GM12878 (cell line): ENCODE data around the gene PXDC1. TPM values are rescaled to one million over a fixed set of nuclear protein-coding genes. Genes with fewer than 3 reads are reported as not detected.

Source experiments
- ATAC-seq: fragments of 200-7000 bp; cut with Tn5 transposase; 3 replicates; pipeline ENCODE4 v1.9.1; 2020; ENCODE audit warnings: mild to moderate bottlenecking, moderate library complexity
- BruUV-seq: library from RNA; stranded (reverse); fragments of 400-500 nt; replicated peaks from 2 replicates; lab custom pipeline; 2021; lab: Mats Ljungman, UMichigan
- CTCF ChIA-PET: fragments of 300-600 bp; sonication (Branson Sonifier 250); formaldehyde crosslinking; extraction: SDS; loops from one replicate; lab custom pipeline; 2021; ENCODE audit warnings: inconsistent platforms; lab: Yijun Ruan, JAX
- POLR2A ChIA-PET: fragments of 350-600 bp; formaldehyde crosslinking; extraction: SDS; loops from one replicate; lab custom pipeline; 2021; ENCODE audit warnings: inconsistent platforms; lab: Charles Lee
- RAD21 ChIA-PET: fragments of 300-600 bp; sonication (Branson Sonifier 250); formaldehyde crosslinking; loops from one replicate; lab custom pipeline; 2023; ENCODE audit warnings: antibody characterized with exemption; ENCODE audit not compliant: unreplicated experiment; lab: Charles Lee
- SMC1A ChIA-PET: fragments of 300-600 bp; sonication (Branson Sonifier 250); formaldehyde crosslinking; loops from one replicate; lab custom pipeline; 2023; ENCODE audit not compliant: unreplicated experiment, uncharacterized antibody; lab: Charles Lee
- DNase-seq: peaks from one replicate; pipeline ENCODE4 v3.0.0-alpha.2; 2011; ENCODE audit warnings: low read depth, low spot score
- FAIRE-seq: peaks from 3 replicates; lab custom pipeline; 2011; peaks lifted over from hg19 to GRCh38; lab: Jason Lieb, UNC
- H2AFZ ChIP-seq: 2 replicates; pipeline ENCODE4 v1.6.0; 2011; ENCODE audit warnings: low read depth, low read length, control low read depth; ENCODE audit not compliant: control insufficient read depth
- H3K27ac ChIP-seq: 2 replicates; pipeline ENCODE4 v1.5.1; 2011; ENCODE audit warnings: control low read depth; ENCODE audit not compliant: control insufficient read depth, insufficient read depth
- H3K27me3 ChIP-seq, 2 experiments: replicated peaks in 1 of 2; 2 replicates each; pipeline versions ENCODE4 v1.6.0 to v1.6.1; 2011; ENCODE audit warnings: low read length in 1 of 2; ENCODE audit not compliant: control insufficient read depth in 2 of 2, insufficient read depth in 2 of 2
- H3K36me3 ChIP-seq, 2 experiments: 2 replicates each; pipeline ENCODE4 v1.5.1; 2011; ENCODE audit warnings: low read length in 1 of 2; ENCODE audit not compliant: control insufficient read depth in 2 of 2, insufficient read depth in 2 of 2
- H3K4me1 ChIP-seq: 2 replicates; pipeline ENCODE4 v1.6.1; 2011; ENCODE audit warnings: mild to moderate bottlenecking, low read length, moderate library complexity, mixed read lengths; ENCODE audit not compliant: control insufficient read depth, insufficient read depth
- H3K4me2 ChIP-seq: 2 replicates; pipeline ENCODE4 v1.6.0; 2011; ENCODE audit warnings: control low read depth; ENCODE audit not compliant: control insufficient read depth, insufficient read depth
- H3K4me3 ChIP-seq: fragments of 200-600 bp; sonication (generic); 2 replicates; pipeline ENCODE4 v1.5.1; 2016
- H3K79me2 ChIP-seq: 2 replicates; pipeline ENCODE4 v1.6.0; 2011; ENCODE audit warnings: low read length; ENCODE audit not compliant: control insufficient read depth, insufficient read depth
- H3K9ac ChIP-seq: 2 replicates; pipeline ENCODE4 v1.8.0; 2011; ENCODE audit warnings: low read length, control low read depth, mixed read lengths; ENCODE audit not compliant: control insufficient read depth, insufficient read depth
- H3K9me3 ChIP-seq: replicated peaks from 3 replicates; pipeline ENCODE4 v1.5.1; 2011; ENCODE audit warnings: mild to moderate bottlenecking, low read length; ENCODE audit not compliant: control insufficient read depth, insufficient read depth
- H4K20me1 ChIP-seq: 2 replicates; pipeline ENCODE4 v1.6.0; 2011; ENCODE audit not compliant: control insufficient read depth, insufficient read depth
- CBFB ChIP-seq: IDR thresholded peaks from 2 replicates; pipeline ENCODE4 v1.6.1; 2016; ENCODE audit warnings: antibody characterized with exemption, low read depth
- CREM ChIP-seq: IDR thresholded peaks from 2 replicates; pipeline ENCODE4 v1.6.1; 2014; ENCODE audit warnings: antibody characterized with exemption, low read depth
- KAT2A ChIP-seq: conservative IDR thresholded peaks from 2 replicates; pipeline ENCODE4 v1.6.1; 2011; ENCODE audit warnings: low read depth, low read length; ENCODE audit not compliant: control insufficient read depth
- MEF2A ChIP-seq: IDR thresholded peaks from 2 replicates; pipeline ENCODE4 v1.6.1; 2011; ENCODE audit warnings: low read depth, mild to moderate bottlenecking, low read length, moderate library complexity; ENCODE audit not compliant: insufficient read depth
- POLR2A ChIP-seq: IDR thresholded peaks from 2 replicates; pipeline ENCODE4 v1.6.1; 2011; ENCODE audit warnings: low read depth, mild to moderate bottlenecking, low read length
- POLR2AphosphoS2 ChIP-seq: IDR thresholded peaks from 2 replicates; pipeline ENCODE4 v1.6.1; 2011; ENCODE audit warnings: low read depth, mild to moderate bottlenecking, low read length, improper control_type of control experiment, moderate library complexity
- RBBP5 ChIP-seq: fragments of 200-600 bp; sonication (generic); conservative IDR thresholded peaks from 2 replicates; pipeline ENCODE4 v1.6.1; 2016
- WGBS: methylation state at CpG from one replicate; pipeline ENCODE4 v1.1.6; 2016; ENCODE audit warnings: low lambda C conversion rate; ENCODE audit not compliant: insufficient replicate concordance, insufficient coverage; ENCODE audit errors: missing lambda C conversion rate; 5-methylcytosine and 5-hydroxymethylcytosine counted together
- in situ Hi-C: fragments of 300-500 bp; cut with MboI; formaldehyde crosslinking; loops from 9 replicates; pipeline ENCODE4 v1.14.3; 2018; ENCODE audit warnings: mixed read lengths
- intact Hi-C: fragments of 100-400 bp; cut with micrococcal nuclease; formaldehyde crosslinking; loops from one replicate; pipeline ENCODE4 v1.14.2; 2022; ENCODE audit not compliant: unreplicated experiment
- polyA plus RNA-seq, 11 experiments: library from polyadenylated mRNA; depleted of rRNA in 4 of 11; unstranded in 6 of 11; stranded (reverse) in 5 of 11; fragments of >200 nt; fragmentation: Nextera tagmentation in 4 of 11; fragmentation: Illumina TruSeq in 1 of 11; extraction: Ambion mirVana in 4 of 11; extraction: Trizol in 1 of 11; gene quantifications; 1 replicate in 1 of 11; 2 replicates in 10 of 11; pipeline versions ENCODE4 v1.2.1 to v1.2.3, GENCODE V29; 2011 to 2016; ENCODE audit warnings: inconsistent platforms in 2 of 11, missing spikeins in 2 of 11, low read depth in 1 of 11
- total RNA-seq, 4 experiments: library from RNA; depleted of rRNA in 3 of 4; stranded (reverse); fragments of >200 nt in 3 of 4; fragmentation: Illumina TruSeq in 1 of 4; extraction: Trizol in 1 of 4; gene quantifications; 2 replicates each; pipeline versions ENCODE4 v1.2.1 to v1.2.3, GENCODE V29; 2013 to 2021
- TF ChIP-seq, protein P1 (sequence below): fragments of 450-650 bp; formaldehyde crosslinking; IDR thresholded peaks from 2 replicates; pipeline ENCODE4 v1.4.0; 2020; ENCODE audit warnings: mild to moderate bottlenecking, moderate library complexity
- TF ChIP-seq, protein P2 (sequence below): IDR thresholded peaks from 2 replicates; pipeline ENCODE4 v1.6.1; 2011; ENCODE audit warnings: borderline replicate concordance, low read depth, mild to moderate bottlenecking, moderate library complexity, mixed read lengths, low read length; ENCODE audit not compliant: insufficient read depth; ENCODE audit errors: extremely low read length
- TF ChIP-seq, protein P3 (sequence below): fragments of 450-650 bp; formaldehyde crosslinking; IDR thresholded peaks from 2 replicates; pipeline ENCODE4 v1.4.0; 2022; ENCODE audit warnings: mild to moderate bottlenecking, moderate library complexity

PXDC1 gene
- total and polyA plus RNA-seq, 10 of the 15 experiments (the other 5 are each of a cell fraction or from before 2014, with no cell fraction given) = 0.03 to 0.72 (median 0.32) TPM; not detected in 2

DNA sequence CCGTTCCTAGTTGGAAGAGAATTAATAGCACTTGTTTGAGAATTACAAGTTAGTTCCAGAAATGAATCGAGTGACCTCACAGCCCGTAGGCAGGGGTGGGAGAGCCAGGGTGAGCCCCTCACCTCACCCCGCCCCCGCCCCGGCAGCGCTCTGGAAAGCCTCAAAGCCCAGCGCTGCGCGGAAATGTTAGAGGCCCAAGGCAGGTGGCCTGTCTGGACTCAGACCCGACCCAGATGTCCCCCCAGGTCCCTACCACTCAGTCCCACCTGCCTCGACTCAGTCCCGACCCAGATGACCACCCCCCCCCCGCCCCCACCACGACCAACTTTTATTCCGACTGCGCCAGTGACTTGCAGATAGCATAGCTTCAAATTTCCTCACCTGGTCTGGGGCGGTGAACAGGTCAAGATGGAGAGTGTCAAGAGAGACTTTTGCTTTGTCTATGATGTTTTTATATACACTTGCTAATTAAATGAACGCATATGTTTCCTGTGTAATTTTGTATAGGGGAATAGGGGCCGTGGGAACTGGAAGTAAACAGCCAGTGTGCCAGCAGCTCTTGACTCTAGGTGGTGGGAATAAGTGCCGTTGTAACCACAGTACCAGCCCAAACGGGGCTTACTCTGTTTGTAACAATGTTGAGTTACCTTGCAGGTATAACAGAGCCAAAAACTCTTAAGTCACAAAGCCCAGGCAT, 1.2 kb upstream of the PXDC1 start:
- Histone ChIP-seq H2AFZ (peak overlapping the region; percentile 39; the same call in 1 of the 2 replicates), H3K36me3 (no peaks in the 10 kb centered on the region), H3K9ac (no peak overlapping the region), H3K27me3 (peaks cover 8 to 22% of the 10 kb centered on the region in 2 experiments)
- intact Hi-C loops = no loop called here
- ChIA-PET POLR2A (no interaction called here), SMC1A (no interaction called here)
- no peak for ATAC-seq
- no peak for TF ChIP-seq MEF2A
- TF ChIP-seq, protein P1, sequence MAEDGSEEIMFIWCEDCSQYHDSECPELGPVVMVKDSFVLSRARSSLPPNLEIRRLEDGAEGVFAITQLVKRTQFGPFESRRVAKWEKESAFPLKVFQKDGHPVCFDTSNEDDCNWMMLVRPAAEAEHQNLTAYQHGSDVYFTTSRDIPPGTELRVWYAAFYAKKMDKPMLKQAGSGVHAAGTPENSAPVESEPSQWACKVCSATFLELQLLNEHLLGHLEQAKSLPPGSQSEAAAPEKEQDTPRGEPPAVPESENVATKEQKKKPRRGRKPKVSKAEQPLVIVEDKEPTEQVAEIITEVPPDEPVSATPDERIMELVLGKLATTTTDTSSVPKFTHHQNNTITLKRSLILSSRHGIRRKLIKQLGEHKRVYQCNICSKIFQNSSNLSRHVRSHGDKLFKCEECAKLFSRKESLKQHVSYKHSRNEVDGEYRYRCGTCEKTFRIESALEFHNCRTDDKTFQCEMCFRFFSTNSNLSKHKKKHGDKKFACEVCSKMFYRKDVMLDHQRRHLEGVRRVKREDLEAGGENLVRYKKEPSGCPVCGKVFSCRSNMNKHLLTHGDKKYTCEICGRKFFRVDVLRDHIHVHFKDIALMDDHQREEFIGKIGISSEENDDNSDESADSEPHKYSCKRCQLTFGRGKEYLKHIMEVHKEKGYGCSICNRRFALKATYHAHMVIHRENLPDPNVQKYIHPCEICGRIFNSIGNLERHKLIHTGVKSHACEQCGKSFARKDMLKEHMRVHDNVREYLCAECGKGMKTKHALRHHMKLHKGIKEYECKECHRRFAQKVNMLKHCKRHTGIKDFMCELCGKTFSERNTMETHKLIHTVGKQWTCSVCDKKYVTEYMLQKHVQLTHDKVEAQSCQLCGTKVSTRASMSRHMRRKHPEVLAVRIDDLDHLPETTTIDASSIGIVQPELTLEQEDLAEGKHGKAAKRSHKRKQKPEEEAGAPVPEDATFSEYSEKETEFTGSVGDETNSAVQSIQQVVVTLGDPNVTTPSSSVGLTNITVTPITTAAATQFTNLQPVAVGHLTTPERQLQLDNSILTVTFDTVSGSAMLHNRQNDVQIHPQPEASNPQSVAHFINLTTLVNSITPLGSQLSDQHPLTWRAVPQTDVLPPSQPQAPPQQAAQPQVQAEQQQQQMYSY (CRISPR knock-in tag) = no peak
- no peak for TF ChIP-seq KAT2A
- TF ChIP-seq, protein P2, sequence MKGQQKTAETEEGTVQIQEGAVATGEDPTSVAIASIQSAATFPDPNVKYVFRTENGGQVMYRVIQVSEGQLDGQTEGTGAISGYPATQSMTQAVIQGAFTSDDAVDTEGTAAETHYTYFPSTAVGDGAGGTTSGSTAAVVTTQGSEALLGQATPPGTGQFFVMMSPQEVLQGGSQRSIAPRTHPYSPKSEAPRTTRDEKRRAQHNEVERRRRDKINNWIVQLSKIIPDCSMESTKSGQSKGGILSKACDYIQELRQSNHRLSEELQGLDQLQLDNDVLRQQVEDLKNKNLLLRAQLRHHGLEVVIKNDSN = no peak
- TF ChIP-seq RBBP5 = no peak
- no peak for TF ChIP-seq CREM
- TF ChIP-seq POLR2A = no peak
- no peak for TF ChIP-seq POLR2AphosphoS2
- TF ChIP-seq CBFB = no peak
- TF ChIP-seq, protein P3, sequence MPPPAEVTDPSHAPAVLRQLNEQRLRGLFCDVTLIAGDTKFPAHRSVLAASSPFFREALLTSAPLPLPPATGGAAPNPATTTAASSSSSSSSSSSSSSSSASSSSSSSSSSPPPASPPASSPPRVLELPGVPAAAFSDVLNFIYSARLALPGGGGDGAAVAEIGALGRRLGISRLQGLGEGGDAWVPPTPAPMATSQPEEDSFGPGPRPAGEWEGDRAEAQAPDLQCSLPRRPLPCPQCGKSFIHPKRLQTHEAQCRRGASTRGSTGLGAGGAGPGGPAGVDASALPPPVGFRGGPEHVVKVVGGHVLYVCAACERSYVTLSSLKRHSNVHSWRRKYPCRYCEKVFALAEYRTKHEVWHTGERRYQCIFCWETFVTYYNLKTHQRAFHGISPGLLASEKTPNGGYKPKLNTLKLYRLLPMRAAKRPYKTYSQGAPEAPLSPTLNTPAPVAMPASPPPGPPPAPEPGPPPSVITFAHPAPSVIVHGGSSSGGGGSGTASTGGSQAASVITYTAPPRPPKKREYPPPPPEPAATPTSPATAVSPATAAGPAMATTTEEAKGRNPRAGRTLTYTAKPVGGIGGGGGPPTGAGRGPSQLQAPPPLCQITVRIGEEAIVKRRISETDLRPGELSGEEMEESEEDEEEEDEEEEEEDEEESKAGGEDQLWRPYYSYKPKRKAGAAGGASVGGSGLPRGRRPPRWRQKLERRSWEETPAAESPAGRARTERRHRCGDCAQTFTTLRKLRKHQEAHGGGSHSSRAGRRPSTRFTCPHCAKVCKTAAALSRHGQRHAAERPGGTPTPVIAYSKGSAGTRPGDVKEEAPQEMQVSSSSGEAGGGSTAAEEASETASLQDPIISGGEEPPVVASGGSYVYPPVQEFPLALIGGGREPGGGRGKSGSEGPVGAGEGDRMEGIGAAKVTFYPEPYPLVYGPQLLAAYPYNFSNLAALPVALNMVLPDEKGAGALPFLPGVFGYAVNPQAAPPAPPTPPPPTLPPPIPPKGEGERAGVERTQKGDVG = no peak
- TF ChIP-seq, all 136 proteins: peak for 0
- in situ Hi-C loops = no loop called here
- DNase-seq = no peak
- peak overlapping the region; percentile 96; the same call in 1 of the 2 replicates for H3K4me2 ChIP-seq
- BruUV-seq = no TSS peak
- peak overlapping the region; percentile 60; the same call in 1 of the 2 replicates for H3K4me3 ChIP-seq
- no peak overlapping the region for H3K27ac ChIP-seq
- H4K20me1 ChIP-seq = no peaks in the 10 kb centered on the region
- no peaks in the 10 kb centered on the region; the same call in 2 of the 3 replicates for H3K9me3 ChIP-seq
- 54% methylated on average over 22 of the region's 22 CpGs for WGBS
- CTCF ChIA-PET = no interaction called here
- H3K79me2 ChIP-seq = no peaks in the 10 kb centered on the region
- RAD21 ChIA-PET = no interaction called here
- FAIRE-seq = no peak
- H3K4me1 ChIP-seq = no peaks in the 10 kb centered on the region; the same call in 1 of the 2 replicates
